Muscle of arm (tissue), 14 donors: ENCODE measurements around the gene LONP2. TPM values are rescaled to one million over a fixed set of nuclear protein-coding genes. Genes with fewer than 3 reads are reported as not detected.
A peak's percentile ranks its signal among the peaks of the same experiment; 100 is the strongest.

Experiments
- DNase-seq: peaks from one replicate; pipeline ENCODE4 v3.0.0-alpha.2; 2013
- long read RNA-seq, 11 donors: transcript quantifications; one replicate each; lab custom pipeline, GENCODE V29; 2026
- polyA plus RNA-seq, 12 donors: library from polyadenylated mRNA; unstranded; fragments of 120-200 nt; gene quantifications; one replicate each; pipeline ENCODE4 v1.2.1, GENCODE V29; 2013; ENCODE audit not compliant: insufficient read length in 12 of 12

The LONP2 gene, protein sequence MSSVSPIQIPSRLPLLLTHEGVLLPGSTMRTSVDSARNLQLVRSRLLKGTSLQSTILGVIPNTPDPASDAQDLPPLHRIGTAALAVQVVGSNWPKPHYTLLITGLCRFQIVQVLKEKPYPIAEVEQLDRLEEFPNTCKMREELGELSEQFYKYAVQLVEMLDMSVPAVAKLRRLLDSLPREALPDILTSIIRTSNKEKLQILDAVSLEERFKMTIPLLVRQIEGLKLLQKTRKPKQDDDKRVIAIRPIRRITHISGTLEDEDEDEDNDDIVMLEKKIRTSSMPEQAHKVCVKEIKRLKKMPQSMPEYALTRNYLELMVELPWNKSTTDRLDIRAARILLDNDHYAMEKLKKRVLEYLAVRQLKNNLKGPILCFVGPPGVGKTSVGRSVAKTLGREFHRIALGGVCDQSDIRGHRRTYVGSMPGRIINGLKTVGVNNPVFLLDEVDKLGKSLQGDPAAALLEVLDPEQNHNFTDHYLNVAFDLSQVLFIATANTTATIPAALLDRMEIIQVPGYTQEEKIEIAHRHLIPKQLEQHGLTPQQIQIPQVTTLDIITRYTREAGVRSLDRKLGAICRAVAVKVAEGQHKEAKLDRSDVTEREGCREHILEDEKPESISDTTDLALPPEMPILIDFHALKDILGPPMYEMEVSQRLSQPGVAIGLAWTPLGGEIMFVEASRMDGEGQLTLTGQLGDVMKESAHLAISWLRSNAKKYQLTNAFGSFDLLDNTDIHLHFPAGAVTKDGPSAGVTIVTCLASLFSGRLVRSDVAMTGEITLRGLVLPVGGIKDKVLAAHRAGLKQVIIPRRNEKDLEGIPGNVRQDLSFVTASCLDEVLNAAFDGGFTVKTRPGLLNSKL
- polyA plus RNA-seq: 10 to 100 TPM in 11 of 12 donors, not detected in 1; 39.1 to 70.2 (median 42.8) TPM
- long read RNA-seq, donor 1, full-length matches to known transcripts: 7 of 23 reads
- long read RNA-seq, donor 1, partial matches to known transcripts: 16 of 23 reads
- long read RNA-seq, donor 1, other reads (novel, unspliced or antisense): 0 of 23 reads
- long read RNA-seq, donor 2, full-length matches to known transcripts: 7 of 13 reads
- long read RNA-seq, donor 2, partial matches to known transcripts: 6 of 13 reads
- long read RNA-seq, donor 2, other reads (novel, unspliced or antisense): 0 of 13 reads
- long read RNA-seq, donor 3, full-length matches to known transcripts: 6 of 11 reads
- long read RNA-seq, donor 3, partial matches to known transcripts: 5 of 11 reads
- long read RNA-seq, donor 3, other reads (novel, unspliced or antisense): 0 of 11 reads
- long read RNA-seq, donor 4, full-length matches to known transcripts: 3 of 3 reads
- long read RNA-seq, donor 4, partial matches to known transcripts: 0 of 3 reads
- long read RNA-seq, donor 4, other reads (novel, unspliced or antisense): 0 of 3 reads
- long read RNA-seq, donor 5, full-length matches to known transcripts: 10 of 10 reads
- long read RNA-seq, donor 5, partial matches to known transcripts: 0 of 10 reads
- long read RNA-seq, donor 5, other reads (novel, unspliced or antisense): 0 of 10 reads
- long read RNA-seq, donor 6, partial matches to known transcripts: 0 of 1 reads
- long read RNA-seq, donor 6, other reads (novel, unspliced or antisense): 0 of 1 reads
- long read RNA-seq, donor 7, partial matches to known transcripts: 0 of 1 reads
- long read RNA-seq, donor 7, other reads (novel, unspliced or antisense): 0 of 1 reads
- long read RNA-seq, donor 8, full-length matches to known transcripts: 13 of 24 reads
- long read RNA-seq, donor 8, partial matches to known transcripts: 11 of 24 reads
- long read RNA-seq, donor 8, other reads (novel, unspliced or antisense): 0 of 24 reads
- long read RNA-seq, donor 9, full-length matches to known transcripts: 1 of 1 reads
- long read RNA-seq, donor 9, partial matches to known transcripts: 0 of 1 reads
- long read RNA-seq, donor 9, other reads (novel, unspliced or antisense): 0 of 1 reads
- long read RNA-seq, donor 10, full-length matches to known transcripts: 7 of 7 reads
- long read RNA-seq, donor 10, partial matches to known transcripts: 0 of 7 reads
- long read RNA-seq, donor 10, other reads (novel, unspliced or antisense): 0 of 7 reads
- long read RNA-seq, donor 11, full-length matches to known transcripts: 3 of 9 reads
- long read RNA-seq, donor 11, partial matches to known transcripts: 6 of 9 reads
- long read RNA-seq, donor 11, other reads (novel, unspliced or antisense): 0 of 9 reads

DNA sequence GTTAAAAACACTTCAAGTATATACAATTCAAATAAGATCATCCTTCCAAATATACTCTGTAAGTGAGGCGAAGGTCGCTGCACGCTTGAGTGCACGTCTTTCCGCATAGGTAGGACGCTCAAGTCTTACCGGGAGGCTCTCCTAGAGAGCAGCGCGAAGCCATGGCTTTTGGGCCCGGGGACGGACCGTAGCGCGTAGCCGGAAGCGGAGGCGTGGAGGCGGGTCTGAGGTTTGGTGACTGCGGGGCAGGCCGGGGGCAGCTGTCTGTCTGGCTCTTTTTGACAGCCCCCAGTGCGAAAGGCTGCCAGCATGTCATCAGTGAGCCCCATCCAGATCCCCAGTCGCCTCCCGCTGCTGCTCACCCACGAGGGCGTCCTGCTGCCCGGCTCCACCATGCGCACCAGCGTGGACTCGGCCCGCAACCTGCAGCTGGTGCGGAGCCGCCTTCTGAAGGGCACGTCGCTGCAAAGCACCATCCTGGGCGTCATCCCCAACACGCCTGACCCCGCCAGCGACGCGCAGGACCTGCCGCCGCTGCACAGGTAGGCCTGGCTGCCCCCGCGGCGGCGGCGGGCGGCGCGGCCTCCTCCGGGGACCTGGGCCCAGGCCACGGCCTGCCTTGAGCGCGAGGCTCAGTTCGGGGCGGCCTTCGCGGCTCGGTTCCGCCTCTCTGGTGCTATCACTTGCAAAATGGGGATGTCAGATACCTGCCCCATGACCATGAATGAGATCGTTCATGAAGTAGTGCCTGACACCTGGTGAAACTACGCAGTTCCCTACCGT lies at the start of gene LONP2:
Gene LONP2, plus strand, starts transcription at position 221 of the 783 bp plus-strand sequence. Its CDS starts 89 bp downstream, at position 310.
- peak; percentile 95 for DNase-seq

DNA sequence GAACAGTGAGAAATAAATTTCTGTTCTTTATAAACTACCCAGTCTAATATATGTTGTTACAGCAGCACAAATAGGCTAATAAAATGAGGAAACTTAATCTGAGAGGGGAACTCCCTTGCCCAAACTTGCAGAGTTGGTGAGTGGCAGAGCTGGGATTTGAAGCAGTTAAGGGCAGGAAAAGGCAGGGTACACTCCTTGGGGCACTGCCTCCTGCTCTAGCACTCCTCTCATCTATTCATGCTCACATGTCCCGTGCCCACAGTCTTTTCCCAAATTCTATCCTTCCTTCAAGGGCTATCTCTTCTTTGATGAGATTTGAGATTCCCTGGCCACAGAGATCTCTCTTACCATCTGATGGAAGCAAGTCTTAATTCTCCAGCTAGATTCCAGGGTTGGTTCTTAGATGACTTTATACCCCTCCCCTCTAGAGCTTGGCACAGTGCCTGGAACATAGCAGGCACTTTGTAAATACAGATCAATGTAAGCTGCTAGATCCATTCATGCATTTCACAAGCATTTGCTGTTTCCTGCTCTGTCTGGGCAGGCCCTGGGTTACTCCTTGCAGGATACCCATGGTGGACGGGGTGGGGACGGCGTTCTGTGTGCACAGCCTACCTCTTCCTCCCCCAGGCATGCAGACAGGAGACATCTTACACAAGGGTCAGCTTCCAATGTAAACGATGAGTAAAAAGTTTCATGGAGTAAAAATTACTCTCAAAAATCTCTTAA lies 49.1 kb upstream of the LONP2 start:
- no peak for DNase-seq

DNA sequence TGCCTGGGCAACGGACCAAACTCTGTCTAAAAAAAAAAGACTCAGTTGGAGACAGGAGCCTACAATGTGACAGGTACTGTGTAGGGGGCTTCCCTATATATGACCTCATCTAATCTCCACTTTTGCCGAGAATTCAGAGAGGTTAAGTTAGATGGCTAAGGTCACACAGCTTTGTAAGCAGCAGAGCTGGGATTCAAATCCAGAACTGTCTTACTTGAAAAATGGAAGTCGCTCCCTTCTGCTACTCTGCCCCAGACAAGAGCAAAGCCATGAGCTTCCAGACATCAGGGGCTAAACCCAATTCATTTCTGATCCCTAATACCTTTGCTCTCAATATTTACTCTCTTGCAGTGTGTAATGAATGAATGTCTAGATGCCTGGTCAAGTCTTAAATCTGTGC lies 46.8 kb upstream of the LONP2 start:
- no peak for DNase-seq

DNA sequence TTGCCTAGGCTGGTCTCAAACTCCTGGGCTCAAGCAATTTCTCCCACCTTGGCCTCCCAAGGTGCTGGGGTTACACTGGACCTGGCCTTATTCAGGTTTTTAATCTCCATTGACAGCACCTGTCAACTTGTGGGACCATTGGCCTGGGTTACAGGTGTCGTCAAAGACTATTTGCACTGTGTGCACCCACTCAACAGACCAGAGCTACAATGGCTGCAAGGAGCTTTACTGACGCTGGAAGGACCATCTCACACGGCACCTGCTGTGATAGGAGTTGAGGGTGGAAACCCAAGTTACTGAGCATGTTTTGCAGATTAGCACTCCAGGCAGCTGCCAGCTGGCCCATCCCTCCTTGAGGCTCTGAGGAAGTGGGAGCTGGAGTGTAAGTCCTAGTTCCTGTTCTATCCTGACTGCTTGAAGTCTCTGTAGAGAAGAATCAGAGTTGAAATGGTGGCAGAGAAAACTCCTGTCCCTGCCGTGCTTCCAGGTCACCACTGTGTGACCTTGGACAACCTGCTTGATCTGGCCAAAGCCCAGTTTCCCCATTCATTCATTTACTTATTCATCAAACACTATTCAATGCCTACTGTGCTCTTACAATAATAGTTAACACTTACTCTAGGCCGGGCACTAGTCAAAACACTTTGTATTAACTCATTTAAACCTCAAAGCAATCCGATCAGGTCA lies 42.4 kb upstream of the LONP2 start:
- no peak for DNase-seq

DNA sequence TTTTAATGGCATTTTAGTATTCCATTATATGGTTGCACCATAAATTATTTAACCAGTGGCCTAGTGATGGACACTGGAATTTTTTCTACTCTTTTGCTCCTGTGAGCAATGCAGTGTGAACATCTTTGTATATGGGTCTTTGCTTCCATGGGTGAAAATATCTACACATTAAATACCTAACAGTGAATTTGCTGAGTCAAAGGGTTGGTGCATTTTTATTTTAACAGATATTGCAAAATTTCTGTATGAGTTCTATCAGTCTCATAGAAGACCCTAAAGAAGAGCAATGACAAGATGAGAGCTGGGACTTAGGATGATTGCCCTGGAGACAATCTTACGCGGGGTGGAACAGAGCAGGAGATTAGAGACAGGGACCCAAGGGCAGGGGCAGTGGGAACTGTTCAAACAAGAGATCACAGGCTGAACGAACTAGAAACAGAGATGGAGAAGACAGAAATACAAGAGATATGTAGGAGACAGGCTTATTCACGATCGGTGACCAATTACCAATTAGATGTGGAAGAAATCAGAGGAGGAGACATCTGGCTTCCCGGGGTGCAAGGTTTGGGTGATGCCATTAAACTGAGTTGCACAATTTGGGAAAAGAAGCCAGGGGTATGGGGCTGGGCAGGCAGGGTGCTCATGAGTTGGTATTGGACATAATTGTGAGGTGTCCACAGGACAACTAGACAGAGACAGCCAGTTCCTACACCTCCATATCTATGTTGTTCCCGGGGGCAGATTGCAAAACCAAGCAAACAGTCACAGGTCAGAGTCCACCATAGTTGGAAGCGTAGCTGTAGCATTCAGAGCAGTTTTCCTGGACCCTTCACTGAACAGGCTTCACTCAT lies 39.9 kb upstream of the LONP2 start:
- DNase-seq: no peak

DNA sequence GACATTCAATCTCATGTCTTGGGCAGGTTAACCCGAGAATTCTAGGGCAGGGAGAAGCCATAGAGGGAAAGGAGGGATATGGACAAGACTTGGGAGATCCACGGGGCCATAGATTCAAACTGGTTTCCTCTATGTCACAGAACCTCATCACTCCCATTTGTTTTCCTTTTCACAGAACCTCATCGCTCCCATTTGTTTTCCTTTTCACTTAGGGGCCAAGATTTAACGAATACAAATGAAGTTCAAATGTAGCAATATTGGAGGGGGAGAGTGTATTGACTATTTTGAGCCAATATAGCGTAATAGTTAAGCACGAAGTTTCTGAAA lies 39.3 kb upstream of the LONP2 start:
- DNase-seq: no peak

DNA sequence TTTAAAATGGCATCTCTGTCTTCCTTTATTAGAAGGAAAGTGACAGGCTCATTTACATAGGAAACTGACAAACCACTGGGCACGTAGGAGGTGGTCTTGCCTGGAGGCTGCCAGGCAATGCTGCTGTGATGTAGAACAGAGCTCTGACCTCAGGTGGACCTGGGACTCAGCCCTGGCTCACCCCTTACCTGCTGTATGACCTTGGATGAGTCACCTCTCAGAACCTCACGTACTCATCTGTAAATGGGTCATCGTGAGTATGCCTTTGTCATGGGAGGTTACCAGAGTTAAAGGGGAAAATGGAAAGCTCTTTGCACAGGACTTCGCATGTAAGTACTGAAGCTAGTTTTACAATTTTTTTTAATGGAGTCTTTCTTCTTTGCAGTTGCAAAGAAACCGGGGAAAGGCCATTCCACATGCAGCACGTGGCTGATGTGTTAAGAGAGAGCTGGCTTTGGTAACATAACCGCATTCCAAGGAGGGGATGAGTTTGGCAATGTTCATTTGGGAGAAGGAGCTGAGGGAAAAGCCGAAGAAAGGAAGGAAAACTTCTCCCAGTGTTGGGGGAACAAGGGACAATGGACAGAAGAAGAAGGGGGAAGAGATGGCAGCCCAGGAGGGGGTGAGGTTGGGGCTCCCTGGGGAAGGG lies 37.4 kb upstream of the LONP2 start:
- DNase-seq: no peak

DNA sequence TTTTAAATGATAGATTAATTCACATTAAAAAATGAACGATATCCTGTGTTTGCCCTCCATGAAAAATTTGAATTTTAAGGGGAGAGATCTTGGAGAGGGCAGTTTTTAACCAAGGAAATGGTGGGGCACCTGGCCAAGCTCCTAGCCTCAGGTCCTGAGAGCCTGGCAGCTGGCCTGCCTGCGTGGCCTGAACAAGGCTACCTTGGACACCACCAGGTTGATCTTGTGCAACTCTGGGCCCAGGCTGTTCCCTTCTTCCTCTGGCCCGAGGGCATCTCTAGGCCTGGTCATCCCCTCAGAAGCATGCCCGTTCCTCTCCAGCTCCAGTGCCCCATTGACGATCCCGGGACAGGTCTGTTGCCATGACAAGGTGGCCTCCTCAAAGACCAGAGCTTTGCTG lies 33.4 kb upstream of the LONP2 start:
- no peak for DNase-seq

DNA sequence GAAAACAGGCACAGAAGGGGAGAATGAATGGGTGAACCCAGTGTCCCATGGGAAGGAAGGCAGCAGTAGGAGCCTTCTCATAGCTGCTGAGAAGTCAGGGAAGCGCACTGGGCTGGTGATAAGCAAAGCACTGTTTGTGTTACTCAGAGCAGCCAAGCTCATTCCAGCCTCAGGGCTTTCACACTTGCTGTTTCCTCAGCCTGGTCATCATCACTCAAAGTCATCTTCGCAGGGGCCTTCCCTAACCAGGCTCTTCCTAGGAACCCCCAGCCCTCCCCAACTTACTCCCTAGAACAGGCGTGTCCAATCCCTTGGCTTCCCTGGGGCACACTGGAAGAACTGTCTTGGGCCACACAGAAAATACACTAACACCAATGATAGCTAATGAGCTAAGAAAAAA lies 32.1 kb upstream of the LONP2 start:
- no peak for DNase-seq

DNA sequence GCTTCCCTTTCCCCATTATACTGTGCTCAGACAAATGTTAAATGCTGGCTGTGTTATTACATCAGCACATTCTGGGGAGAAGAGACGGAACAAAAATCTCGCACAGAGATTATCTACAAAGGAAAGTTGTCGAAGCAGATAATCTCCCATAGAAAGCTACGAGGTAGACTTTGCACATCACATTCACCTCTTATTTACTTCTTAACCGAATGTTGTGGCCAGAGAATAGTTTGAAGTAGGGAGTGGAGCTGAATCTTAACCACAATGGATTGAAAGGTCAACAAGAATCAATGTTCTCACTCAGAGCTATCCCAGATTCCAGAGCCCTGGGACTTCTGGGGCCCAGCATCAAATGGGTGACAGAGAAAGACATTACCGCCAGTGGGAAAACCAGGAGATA lies 28.4 kb upstream of the LONP2 start:
- DNase-seq: no peak

DNA sequence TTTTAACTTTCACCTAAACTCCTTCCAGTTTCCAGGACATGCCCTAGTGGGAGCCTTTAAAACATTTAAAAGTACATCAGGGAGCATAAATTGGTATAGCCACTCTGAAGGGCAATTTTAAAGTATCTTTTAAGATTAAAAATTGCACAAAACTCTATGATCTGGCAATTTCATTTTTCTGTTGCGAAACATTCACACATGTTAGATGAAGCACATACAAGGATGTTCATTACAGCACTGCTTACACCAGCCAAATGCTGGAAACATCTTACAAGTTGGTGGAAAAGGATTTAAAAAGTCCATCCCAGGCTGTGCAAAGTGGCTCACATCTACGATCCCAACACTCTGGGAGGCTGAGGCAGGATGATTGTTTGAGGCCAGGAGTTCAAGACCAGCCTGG lies 26.4 kb upstream of the LONP2 start:
- DNase-seq: no peak

DNA sequence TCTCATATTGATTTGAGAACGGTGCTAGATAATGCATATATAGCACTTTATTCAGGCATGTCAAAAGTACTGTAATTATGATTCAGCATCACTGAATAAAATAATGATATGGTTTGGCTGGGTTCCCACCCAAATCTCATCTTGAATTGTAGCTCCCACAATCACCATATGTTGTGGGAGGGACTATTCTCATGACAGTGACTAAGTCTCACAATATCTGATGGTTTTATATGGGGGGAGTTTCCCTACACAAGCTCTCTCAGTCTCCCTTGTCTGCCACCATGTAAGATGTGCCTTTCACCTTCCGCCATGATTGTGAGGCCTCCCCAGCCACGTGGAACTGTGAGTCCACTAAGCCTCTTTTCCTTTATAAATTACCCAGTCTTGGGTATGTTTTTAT lies 25.6 kb upstream of the LONP2 start:
- DNase-seq: no peak

DNA sequence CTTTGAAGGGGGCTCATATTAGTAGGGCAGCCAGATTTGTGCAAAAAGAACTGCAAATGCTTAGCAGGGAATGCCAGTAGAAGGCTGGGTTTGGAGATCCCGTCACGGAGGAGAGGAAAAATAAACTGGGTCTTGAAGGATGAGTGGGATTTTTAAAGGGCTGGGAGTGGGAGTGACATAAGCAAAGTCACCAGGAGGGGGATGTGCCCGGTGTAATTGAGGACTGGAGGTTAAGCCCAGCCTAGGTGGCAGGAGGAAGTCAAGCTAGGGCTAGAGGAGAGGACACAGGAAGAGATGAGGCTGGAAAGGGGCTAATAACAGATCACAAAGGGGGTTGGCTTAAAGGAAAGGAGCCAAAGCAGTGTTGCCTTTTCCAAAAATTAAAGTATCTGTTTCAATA lies 23.2 kb upstream of the LONP2 start:
- no peak for DNase-seq

DNA sequence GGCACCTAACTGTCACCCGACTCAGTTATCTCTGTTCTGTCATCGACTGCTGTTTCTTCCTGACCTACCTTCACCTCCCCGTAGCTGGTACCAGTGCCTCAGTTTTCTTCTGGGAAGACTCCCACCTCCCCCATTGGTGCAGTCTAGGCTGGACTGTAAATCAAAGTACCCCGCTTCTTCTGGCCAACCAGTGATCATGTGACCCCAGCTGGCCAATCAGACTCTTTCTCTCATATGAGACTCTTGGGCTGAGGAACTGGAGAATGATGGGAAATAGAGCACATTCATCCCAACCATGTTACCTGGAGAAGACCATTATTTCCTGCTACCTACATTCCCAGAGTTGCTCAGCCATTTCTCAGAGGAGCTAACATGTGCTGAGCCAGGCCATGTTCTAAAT lies 20.6 kb upstream of the LONP2 start:
- DNase-seq: no peak

DNA sequence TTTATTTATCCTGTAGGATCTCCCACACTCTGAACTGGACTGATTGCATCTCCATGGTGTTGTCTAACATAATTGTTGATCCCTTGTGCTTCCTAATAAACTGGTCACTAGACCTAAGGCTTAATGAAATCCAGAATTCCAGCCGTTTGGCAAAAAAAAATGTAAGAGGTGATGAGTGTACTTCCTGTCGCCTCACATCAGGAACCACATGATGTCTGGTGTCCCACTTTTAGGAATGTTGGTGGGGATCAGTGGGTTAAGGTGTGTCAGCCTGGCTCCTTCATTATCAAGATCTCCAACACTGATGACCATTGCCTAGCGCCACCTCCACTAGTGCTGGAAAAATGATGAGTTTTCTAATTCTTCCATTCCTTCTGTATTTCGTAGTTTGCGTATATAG lies 18.6 kb upstream of the LONP2 start:
- no peak for DNase-seq

DNA sequence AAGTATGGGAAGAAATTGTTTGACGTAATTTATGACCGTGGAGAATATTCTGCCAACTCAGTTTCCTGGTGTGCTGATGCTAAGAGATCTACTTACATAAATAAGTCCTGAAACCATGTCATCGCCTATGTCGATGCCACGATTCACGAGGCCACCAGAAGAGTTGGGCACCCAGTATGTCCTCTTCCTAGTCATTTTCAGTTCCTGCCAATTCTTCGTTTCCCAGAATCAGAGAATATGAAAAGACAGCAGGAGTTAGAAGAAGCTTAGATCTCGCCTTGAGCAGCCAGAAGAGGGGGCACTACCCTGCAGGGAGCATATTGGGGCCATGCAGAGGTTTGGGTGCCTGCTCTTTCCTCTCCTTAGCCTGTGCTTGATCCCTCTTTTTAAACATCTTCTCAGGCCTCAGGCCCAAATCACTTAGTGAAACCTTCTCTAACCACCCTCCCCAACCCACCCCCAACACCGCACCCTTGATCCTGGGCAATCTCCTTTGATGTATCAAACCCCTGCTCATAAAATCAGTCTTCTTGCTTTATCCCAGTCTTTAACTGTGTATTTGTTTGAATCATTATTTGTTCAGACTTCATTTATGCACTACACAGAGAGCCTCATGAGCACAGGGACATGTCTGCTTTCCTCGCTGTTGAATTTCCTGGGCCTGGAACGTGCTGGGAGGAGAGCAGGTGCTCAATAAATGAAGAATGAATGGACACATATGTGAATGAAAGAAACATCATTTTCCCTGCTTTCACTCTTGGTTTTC lies 12.2 kb upstream of the LONP2 start:
- no peak for DNase-seq
